Measurements from ENCODE around the gene HNRNPF.
"Not testable (repeated sequence)": the region's sequence is repeated elsewhere in the genome, so short reads cannot be mapped to it uniquely, and the experiment has no call there.

Gene HNRNPF

DNA sequence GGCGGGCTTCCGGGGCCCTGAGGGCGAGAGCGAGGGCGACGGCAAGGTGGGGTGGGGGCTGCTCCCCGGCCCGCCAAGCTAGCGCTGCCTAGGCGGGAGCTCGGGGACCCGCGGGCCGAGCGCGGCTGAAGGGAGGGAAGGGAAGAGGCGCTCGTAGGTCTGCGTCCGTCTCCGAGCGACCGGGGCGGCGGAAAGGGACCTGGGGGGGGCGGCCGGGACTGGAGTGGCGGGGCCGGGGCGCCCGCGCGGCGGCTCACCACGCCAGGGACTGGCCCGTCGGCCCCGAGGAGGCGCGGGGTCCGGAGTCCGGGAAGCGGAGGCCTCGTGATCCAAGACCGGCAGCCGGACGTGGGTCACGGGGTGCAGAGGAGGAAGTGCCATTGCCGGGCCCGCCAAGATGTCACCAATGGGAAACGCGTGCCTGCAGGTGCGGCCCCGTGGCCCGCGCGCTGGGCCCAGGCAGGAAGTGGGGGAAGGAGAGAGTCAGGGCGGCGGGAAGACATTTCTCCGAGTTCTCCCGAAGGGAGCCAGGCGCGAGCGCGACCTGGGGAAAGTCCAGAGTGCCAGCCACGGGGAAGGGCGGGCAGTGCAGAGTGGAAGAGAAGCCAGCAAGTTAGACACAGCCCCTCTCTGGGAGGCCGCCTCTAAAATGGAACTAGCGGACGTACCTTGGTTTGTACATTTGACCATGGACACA lies 11.9 kb downstream of the HNRNPF start:
- DNase-seq, result peak; percentile 90 to 91
- TF ChIP-seq GATA1 (IDR thresholded peaks at IDR 0.05; ENCODE audit: low read depth, low read length) (no peak), POLR2A (IDR thresholded peaks at IDR 0.05; ENCODE audit: low read length) (peak; percentile 79)

- peak; percentile 88 to 89 for DNase-seq
- TF ChIP-seq GATA1 (IDR thresholded peaks at IDR 0.05; ENCODE audit: low read depth, low read length) (no peak), POLR2A (IDR thresholded peaks at IDR 0.05; ENCODE audit: low read length) (peak; percentile 52)
Measured at GRCh38 chr10:43396061-43396927, 12.7 kb downstream of the HNRNPF start.

DNA sequence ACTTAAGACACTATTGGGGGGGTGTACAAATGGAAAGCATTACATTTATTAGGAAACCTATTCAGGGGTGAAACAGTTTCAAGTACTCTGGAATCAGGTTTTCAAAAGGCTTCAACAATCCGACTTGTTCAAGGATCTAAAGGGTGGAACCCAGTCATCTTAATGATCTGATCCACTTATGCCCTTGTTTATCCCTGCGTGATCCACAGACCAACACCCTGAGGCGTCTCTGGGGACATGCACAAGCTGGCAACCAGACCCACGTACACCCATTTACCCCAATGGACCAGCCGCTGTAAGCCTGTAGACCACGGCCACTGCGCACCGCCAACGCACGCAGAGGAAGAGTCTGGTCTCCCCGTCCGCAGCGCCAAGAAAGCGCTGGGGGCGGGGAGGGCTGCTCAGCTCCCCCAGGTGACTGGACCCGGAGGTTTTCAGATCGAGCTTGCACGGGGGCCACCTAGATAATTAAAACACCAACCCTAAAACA lies 13.4 kb downstream of the HNRNPF start:
- peak in 1 of 2 experiments; percentile 78 for DNase-seq
- TF ChIP-seq POLR2A (IDR thresholded peaks at IDR 0.05; ENCODE audit: low read length), result no peak
- TF ChIP-seq GATA1 (IDR thresholded peaks at IDR 0.05; ENCODE audit: low read depth, low read length), result no peak

- TF ChIP-seq POLR2A (IDR thresholded peaks at IDR 0.05; ENCODE audit: low read length) (no peak), GATA1 (IDR thresholded peaks at IDR 0.05; ENCODE audit: low read depth, low read length) (no peak)
- DNase-seq, result no peak
Measured at GRCh38 chr10:43394868-43395267, 14.1 kb downstream of the HNRNPF start.

DNA sequence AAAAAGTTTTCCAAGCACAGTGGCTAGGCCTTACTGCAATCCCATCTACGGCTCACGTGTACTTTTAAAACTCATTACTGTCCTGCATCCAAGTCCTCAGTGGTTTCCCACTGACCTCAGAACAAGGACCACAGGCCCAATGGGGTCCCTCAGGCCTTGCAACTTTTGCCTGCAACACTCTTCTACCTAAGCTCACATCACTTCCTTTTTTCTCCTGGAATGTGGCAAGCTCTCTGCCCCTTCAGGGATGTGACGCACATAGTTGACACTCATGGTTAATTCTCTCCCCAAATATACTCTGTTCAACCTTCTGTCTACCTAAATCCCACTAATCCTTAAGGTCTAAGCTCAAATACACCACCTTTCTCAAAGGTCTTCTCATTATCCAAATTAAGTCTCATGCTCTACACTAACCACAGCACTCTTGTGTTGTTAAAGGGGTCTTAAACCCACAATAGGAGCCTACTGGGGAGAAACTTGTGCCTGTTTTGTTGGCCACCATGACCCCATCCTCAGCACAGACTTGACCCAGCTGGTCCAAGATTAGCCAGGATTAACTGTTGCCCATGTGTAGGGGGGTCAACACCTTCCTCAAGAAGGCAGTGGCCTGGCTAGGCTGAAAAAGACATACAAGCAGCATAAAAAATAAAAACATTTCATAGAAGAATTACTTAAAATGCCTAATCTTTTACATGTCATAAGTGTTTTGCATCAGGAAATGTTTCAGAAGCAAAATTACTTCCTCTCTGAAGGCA lies 15.2 kb downstream of the HNRNPF start:
- TF ChIP-seq POLR2A (IDR thresholded peaks at IDR 0.05; ENCODE audit: low read length) (no peak), GATA1 (IDR thresholded peaks at IDR 0.05; ENCODE audit: low read depth, low read length) (no peak)
- DNase-seq, result no peak

- DNase-seq, result not testable (repeated sequence)
Measured at GRCh38 chr10:43393186-43393585, 15.8 kb downstream of the HNRNPF start.

DNA sequence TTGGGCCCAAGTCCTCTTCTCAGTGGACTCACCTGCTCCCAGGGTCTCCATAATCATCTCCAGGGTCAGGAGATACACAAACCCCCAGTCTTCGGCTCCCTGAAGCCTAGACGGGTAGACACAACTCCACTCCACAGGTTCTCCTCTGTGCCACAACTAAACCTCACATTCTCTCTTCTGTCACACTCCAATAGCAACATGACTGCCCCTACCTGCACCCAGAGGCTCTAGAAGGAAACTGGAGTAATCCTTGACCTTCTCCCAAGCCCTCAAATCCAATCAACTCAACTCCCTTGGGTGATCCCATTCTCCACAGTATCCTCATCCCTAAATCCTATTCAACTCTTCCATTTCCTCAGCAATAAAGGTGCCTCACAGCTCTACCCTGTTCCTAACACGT lies 16.2 kb downstream of the HNRNPF start:
- no peak for TF ChIP-seq POLR2A (IDR thresholded peaks at IDR 0.05; ENCODE audit: low read length)
- TF ChIP-seq GATA1 (IDR thresholded peaks at IDR 0.05; ENCODE audit: low read depth, low read length), result no peak
- DNase-seq, result no peak

- DNase-seq, result no peak
- TF ChIP-seq POLR2A (IDR thresholded peaks at IDR 0.05; ENCODE audit: low read length), result no peak
- no peak for TF ChIP-seq GATA1 (IDR thresholded peaks at IDR 0.05; ENCODE audit: low read depth, low read length)
Measured at GRCh38 chr10:43391496-43391895, 17.5 kb downstream of the HNRNPF start.

DNA sequence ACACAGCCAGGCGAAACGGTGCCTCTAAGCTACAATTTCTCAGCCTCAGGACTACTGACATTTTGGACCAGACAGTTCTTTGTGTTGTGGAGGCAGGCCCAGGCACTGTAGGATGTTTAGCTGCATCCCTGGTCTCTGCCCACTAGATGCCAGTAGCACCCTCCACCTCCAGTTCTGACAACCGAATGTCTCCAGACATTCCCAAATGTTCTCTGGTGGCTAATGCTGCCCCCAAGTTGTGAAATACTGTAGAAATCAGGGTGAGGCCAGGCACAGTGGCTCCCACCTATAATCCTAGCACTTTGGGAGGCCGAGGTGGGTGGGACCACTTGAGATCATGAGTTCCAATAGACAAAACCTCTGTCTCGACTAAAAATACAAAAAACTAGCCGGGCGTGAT lies 18.2 kb downstream of the HNRNPF start:
- DNase-seq, result peak; percentile 54 to 67
- TF ChIP-seq GATA1 (IDR thresholded peaks at IDR 0.05; ENCODE audit: low read depth, low read length), result no peak
- TF ChIP-seq POLR2A (IDR thresholded peaks at IDR 0.05; ENCODE audit: low read length), result no peak

DNA sequence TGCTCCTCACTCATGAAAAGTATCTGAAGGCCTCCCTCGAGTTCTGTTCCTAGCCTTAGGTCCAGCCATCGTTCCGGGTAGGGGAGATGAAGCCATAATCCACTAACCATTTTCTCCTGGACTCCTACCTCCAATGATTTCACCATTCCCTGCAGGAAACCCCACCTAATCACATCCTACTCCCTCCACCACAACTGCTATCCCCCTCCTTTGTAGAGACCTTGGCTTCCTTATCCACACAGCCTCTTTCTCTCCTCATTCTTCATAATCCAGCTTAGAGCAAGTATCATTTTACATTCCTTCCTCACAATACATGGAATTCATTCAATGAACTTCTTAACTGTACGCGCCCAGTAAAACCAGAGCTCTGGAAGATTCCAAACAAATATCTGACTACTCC lies 18.7 kb downstream of the HNRNPF start:
- no peak for DNase-seq
- TF ChIP-seq GATA1 (IDR thresholded peaks at IDR 0.05; ENCODE audit: low read depth, low read length), result no peak
- no peak for TF ChIP-seq POLR2A (IDR thresholded peaks at IDR 0.05; ENCODE audit: low read length)

- TF ChIP-seq POLR2A (IDR thresholded peaks at IDR 0.05; ENCODE audit: low read length) (no peak), GATA1 (IDR thresholded peaks at IDR 0.05; ENCODE audit: low read depth, low read length) (no peak)
- DNase-seq, result peak; percentile 48 to 55
Measured at GRCh38 chr10:43389867-43390266, 19.1 kb downstream of the HNRNPF start.

GRCh38 chr10:43387678-43388032 lies 21.3 kb downstream of the HNRNPF start:
- TF ChIP-seq POLR2A (IDR thresholded peaks at IDR 0.05; ENCODE audit: low read length) (no peak), GATA1 (IDR thresholded peaks at IDR 0.05; ENCODE audit: low read depth, low read length) (no peak)
- DNase-seq, result no peak

DNA sequence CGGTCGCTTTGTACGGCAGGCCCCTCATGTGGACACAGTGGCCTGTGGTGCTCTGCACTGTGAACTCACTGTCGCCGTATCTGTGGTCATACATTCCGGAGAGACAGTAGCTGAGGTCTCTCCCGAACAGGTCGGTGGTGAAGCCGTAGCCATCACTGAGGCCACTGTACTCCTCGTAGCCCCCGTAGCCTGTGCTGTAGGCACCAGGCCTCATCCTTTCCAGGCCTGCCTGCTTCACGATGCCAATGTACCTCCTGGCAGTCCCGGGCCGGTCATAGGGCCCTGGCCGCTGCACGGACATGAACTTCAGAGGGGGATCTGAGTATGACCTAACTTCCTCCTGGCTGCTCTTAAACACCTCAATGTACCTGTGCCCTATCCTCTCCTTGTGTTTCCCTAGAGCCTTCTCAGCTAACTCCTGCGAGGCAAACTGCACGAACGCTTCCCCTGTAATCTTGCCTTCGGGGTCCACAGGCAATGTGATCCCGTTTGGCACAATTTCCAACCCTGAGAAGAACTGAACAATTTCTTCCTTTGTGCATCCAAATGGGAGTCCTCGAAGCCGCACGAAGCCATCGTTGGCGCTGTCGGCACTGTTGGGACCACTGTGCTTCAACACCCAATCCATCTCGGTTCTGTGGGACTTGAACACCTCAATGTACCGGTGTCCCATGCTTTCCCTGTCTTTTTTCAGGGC lies 21.9 kb downstream of the HNRNPF start:
- no peak for TF ChIP-seq GATA1 (IDR thresholded peaks at IDR 0.05; ENCODE audit: low read depth, low read length)
- no peak for TF ChIP-seq POLR2A (IDR thresholded peaks at IDR 0.05; ENCODE audit: low read length)
- DNase-seq, result no peak
